A549 (cell line): Measurements from ENCODE around the gene ZMYND12.

Experiments
- CEBPB ChIP-seq, 2 experiments: fragments of >200 bp in 1 of 2; sonication (Bioruptor Twin) in 1 of 2; formaldehyde crosslinking in 1 of 2; IDR thresholded peaks; 2 replicates each; pipeline ENCODE4 v1.6.1; 2012 to 2016
- CTCF ChIP-seq: fragments of >200 bp; sonication (Bioruptor Twin); formaldehyde crosslinking; IDR thresholded peaks from 3 replicates; pipeline ENCODE4 v1.5.1; 2016
- ELK1 ChIP-seq: fragments of 150-350 bp; IDR thresholded peaks from 2 replicates; pipeline ENCODE4 v1.6.1; 2014; ENCODE audit warnings: low read depth, mild to moderate bottlenecking, low read length
- JUNB ChIP-seq: fragments of >200 bp; sonication (Bioruptor Twin); formaldehyde crosslinking; IDR thresholded peaks from 2 replicates; pipeline ENCODE4 v1.6.1; 2016
- KDM1A ChIP-seq: fragments of 200-600 bp; sonication (generic); IDR thresholded peaks from 2 replicates; pipeline ENCODE4 v1.6.1; 2016; ENCODE audit warnings: low read depth, mild to moderate bottlenecking
- MAFK ChIP-seq: fragments of 450-650 bp; IDR thresholded peaks from 2 replicates; pipeline ENCODE4 v1.6.1; 2014; ENCODE audit not compliant: partially characterized antibody
- MAX ChIP-seq: IDR thresholded peaks from 2 replicates; pipeline ENCODE4 v1.6.1; 2012
- MYC ChIP-seq: IDR thresholded peaks from 2 replicates; pipeline ENCODE4 v1.6.1; 2012; ENCODE audit warnings: mild to moderate bottlenecking, inconsistent platforms, low read length, improper control_type of control experiment, borderline replicate concordance
- POLR2A ChIP-seq: IDR thresholded peaks from 2 replicates; pipeline ENCODE4 v1.6.1; 2012; ENCODE audit warnings: mild to moderate bottlenecking, low read length
- REST ChIP-seq: fragments of 200-600 bp; sonication (generic); IDR thresholded peaks from 2 replicates; pipeline ENCODE4 v1.6.1; 2016; ENCODE audit warnings: antibody characterized with exemption, mild to moderate bottlenecking, moderate library complexity
- RFX5 ChIP-seq: fragments of 450-650 bp; IDR thresholded peaks from 2 replicates; pipeline ENCODE4 v1.7.1; 2014; ENCODE audit warnings: antibody characterized with exemption, mild to moderate bottlenecking, moderate library complexity
- RNF2 ChIP-seq: fragments of 200-600 bp; sonication (generic); IDR thresholded peaks from 2 replicates; pipeline ENCODE4 v1.6.1; 2016; ENCODE audit warnings: low read depth, mild to moderate bottlenecking, antibody characterized with exemption, moderate library complexity, borderline replicate concordance
- SMC3 ChIP-seq: fragments of >200 bp; sonication (Bioruptor Twin); formaldehyde crosslinking; IDR thresholded peaks from 3 replicates; pipeline ENCODE4 v1.6.1; 2018; ENCODE audit warnings: inconsistent platforms
- SREBF2 ChIP-seq: fragments of 450-650 bp; IDR thresholded peaks from 2 replicates; pipeline ENCODE4 v1.6.1; 2014; ENCODE audit warnings: mild to moderate bottlenecking, moderate library complexity

GRCh38 chr1:42420911-42421585 lies 34.8 kb downstream of the ZMYND12 start:
- TF ChIP-seq CTCF, result no peak
- TF ChIP-seq REST, result no peak
- TF ChIP-seq POLR2A, result no peak
- TF ChIP-seq SREBF2, result no peak
- TF ChIP-seq RNF2, result no peak
- TF ChIP-seq SMC3, result no peak
- no peak for TF ChIP-seq MAFK
- TF ChIP-seq CEBPB (IDR thresholded peaks at IDR 0.05), result no peak
- no peak for TF ChIP-seq ELK1
- TF ChIP-seq MYC, result no peak
- TF ChIP-seq MAX, result no peak
- no peak for TF ChIP-seq KDM1A
- TF ChIP-seq JUNB, result no peak
- no peak for TF ChIP-seq RFX5
